Fibroblast of lung (primary cell): ENCODE results near the gene TM4SF1.

Experiments
- CTCF ChIP-seq, 2 donors: IDR thresholded peaks in 1 of 2; conservative IDR thresholded peaks in 1 of 2; 1 replicate in 1 of 2; 2 replicates in 1 of 2; pipeline ENCODE4 v1.5.1; 2011 to 2012; ENCODE audit warnings: low read length in 2 of 2, control low read depth in 1 of 2, inconsistent platforms in 1 of 2, low read depth in 1 of 2, mild to moderate bottlenecking in 1 of 2
- EZH2 ChIP-seq: IDR thresholded peaks from 2 replicates; pipeline ENCODE4 v1.5.1; 2012; ENCODE audit warnings: low read length, control low read depth, mild to moderate bottlenecking; ENCODE audit errors: missing control alignments

GRCh38 chr3:149391960-149392359 lies 14.5 kb upstream of the TM4SF1 start:
- TF ChIP-seq CTCF (conservative IDR thresholded peaks at IDR 0.05 in 1 of 2, IDR thresholded peaks at IDR 0.05 in 1 of 2; ENCODE audit: low read depth in 1 of 2, low read length in 2 of 2), result no peak
- TF ChIP-seq EZH2, result no peak
